Gastroesophageal sphincter (tissue), 3 donors: ENCODE results near the gene CCDC136.

Experiments
- EP300 ChIP-seq: sonication (generic); formaldehyde crosslinking; IDR thresholded peaks from one replicate; pipeline ENCODE4 v1.6.1; 2017; ENCODE audit warnings: antibody characterized with exemption, mild to moderate bottlenecking
- POLR2A ChIP-seq, 2 donors: fragments of 450-650 bp; IDR thresholded peaks; one replicate each; pipeline ENCODE4 v1.6.1; 2017; ENCODE audit warnings: antibody characterized with exemption in 2 of 2, mild to moderate bottlenecking in 2 of 2, moderate library complexity in 1 of 2
- POLR2AphosphoS5 ChIP-seq: sonication (generic); formaldehyde crosslinking; IDR thresholded peaks from one replicate; pipeline ENCODE4 v1.6.1; 2017; ENCODE audit warnings: antibody characterized with exemption
- TF ChIP-seq, protein P1 (sequence below), 4 experiments: fragments of 200-600 bp in 2 of 4; fragments of 450-650 bp in 2 of 4; sonication (generic) in 1 of 4; IDR thresholded peaks; one replicate each; pipeline ENCODE4 v1.5.1; 2017 to 2019; ENCODE audit warnings: antibody characterized with exemption in 4 of 4, mild to moderate bottlenecking in 2 of 4, moderate library complexity in 2 of 4

- TF ChIP-seq POLR2AphosphoS5 (no peak), POLR2A (IDR thresholded peaks at IDR 0.05) (no peak), EP300 (no peak)
- TF ChIP-seq, protein P1, sequence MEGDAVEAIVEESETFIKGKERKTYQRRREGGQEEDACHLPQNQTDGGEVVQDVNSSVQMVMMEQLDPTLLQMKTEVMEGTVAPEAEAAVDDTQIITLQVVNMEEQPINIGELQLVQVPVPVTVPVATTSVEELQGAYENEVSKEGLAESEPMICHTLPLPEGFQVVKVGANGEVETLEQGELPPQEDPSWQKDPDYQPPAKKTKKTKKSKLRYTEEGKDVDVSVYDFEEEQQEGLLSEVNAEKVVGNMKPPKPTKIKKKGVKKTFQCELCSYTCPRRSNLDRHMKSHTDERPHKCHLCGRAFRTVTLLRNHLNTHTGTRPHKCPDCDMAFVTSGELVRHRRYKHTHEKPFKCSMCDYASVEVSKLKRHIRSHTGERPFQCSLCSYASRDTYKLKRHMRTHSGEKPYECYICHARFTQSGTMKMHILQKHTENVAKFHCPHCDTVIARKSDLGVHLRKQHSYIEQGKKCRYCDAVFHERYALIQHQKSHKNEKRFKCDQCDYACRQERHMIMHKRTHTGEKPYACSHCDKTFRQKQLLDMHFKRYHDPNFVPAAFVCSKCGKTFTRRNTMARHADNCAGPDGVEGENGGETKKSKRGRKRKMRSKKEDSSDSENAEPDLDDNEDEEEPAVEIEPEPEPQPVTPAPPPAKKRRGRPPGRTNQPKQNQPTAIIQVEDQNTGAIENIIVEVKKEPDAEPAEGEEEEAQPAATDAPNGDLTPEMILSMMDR (IDR thresholded peaks at IDR 0.05): no peak
Measured at GRCh38 chr7:128807191-128807590, 15.4 kb downstream of the CCDC136 start.
